HG03135 (cell line): Measurements from ENCODE around the gene PCDHA1.
"Not testable (repeated sequence)": the region's sequence is repeated elsewhere in the genome, so short reads cannot be mapped to it uniquely, and the experiment has no call there.

ENCODE experiments used
- ATAC-seq: cut with Tn5 transposase; IDR thresholded peaks from one replicate; pipeline ENCODE4 v1.9.1; 2021; ENCODE audit warnings: mild to moderate bottlenecking, moderate library complexity; ENCODE audit not compliant: unreplicated experiment

The PCDHA1 gene

GRCh38 chr5:140785905-140786686 is at the start of gene PCDHA1:
TSS of gene PCDHA1 (plus strand) at chr5:140786140.
- ATAC-seq: no peak

GRCh38 chr5:140737486-140737885 is 48.5 kb upstream of the PCDHA1 start:
- ATAC-seq: no peak

GRCh38 chr5:140741967-140742366 is 44.0 kb upstream of the PCDHA1 start:
- no peak for ATAC-seq

- no peak for ATAC-seq
These were observed 32.4 kb upstream of the PCDHA1 start for GRCh38 chr5:140753561-140753960.

GRCh38 chr5:140764177-140764973 is 21.6 kb upstream of the PCDHA1 start:
- no peak for ATAC-seq

- ATAC-seq: no peak
These were observed 18.5 kb upstream of the PCDHA1 start for GRCh38 chr5:140767444-140767843.

- no peak for ATAC-seq
These were observed 5.4 kb upstream of the PCDHA1 start for GRCh38 chr5:140780512-140780911.

- not testable (repeated sequence) for ATAC-seq
These were observed 1.5 kb downstream of the PCDHA1 start for GRCh38 chr5:140787422-140787821.

- ATAC-seq: not testable (repeated sequence)
These were observed 2.0 kb downstream of the PCDHA1 start for GRCh38 chr5:140787849-140788504.

- no peak for ATAC-seq
These were observed 5.1 kb downstream of the PCDHA1 start for GRCh38 chr5:140791089-140791488.

- ATAC-seq: no peak
These were observed 8.8 kb downstream of the PCDHA1 start, which contains the start of gene PCDHA2 for GRCh38 chr5:140794595-140795258. TSS of gene PCDHA2 (plus strand) at chr5:140794852.

- ATAC-seq: no peak
These were observed 9.3 kb downstream of the PCDHA1 start for GRCh38 chr5:140795259-140795641.

- ATAC-seq: not testable (repeated sequence)
These were observed 10.3 kb downstream of the PCDHA1 start for GRCh38 chr5:140796072-140796717.

- no peak for ATAC-seq
These were observed 10.8 kb downstream of the PCDHA1 start for GRCh38 chr5:140796718-140797095.

GRCh38 chr5:140800816-140801493 is 15.0 kb downstream of the PCDHA1 start, which contains the start of gene PCDHA3:
TSS of gene PCDHA3 (plus strand) at chr5:140801057.
- no peak for ATAC-seq

- no peak for ATAC-seq
These were observed 15.5 kb downstream of the PCDHA1 start for GRCh38 chr5:140801494-140801841.

- ATAC-seq: not testable (repeated sequence)
These were observed 16.4 kb downstream of the PCDHA1 start for GRCh38 chr5:140802381-140802780.

GRCh38 chr5:140802781-140803271 is 16.9 kb downstream of the PCDHA1 start:
- ATAC-seq: no peak

- ATAC-seq: no peak
These were observed 21.2 kb downstream of the PCDHA1 start, which contains the start of gene PCDHA4 for GRCh38 chr5:140806834-140807775. TSS of gene PCDHA4 (plus strand) at chr5:140807068.
